SK-N-SH (cell line): Measurements from ENCODE around the gene CCDC88C. TPM values are rescaled to one million over a fixed set of nuclear protein-coding genes. Genes with fewer than 3 reads are reported as not detected.

ENCODE experiments used
- CTCF ChIP-seq: fragments of 200-600 bp; sonication (generic); IDR thresholded peaks from 2 replicates; pipeline ENCODE4 v1.6.1; 2017; ENCODE audit warnings: antibody characterized with exemption, mild to moderate bottlenecking, moderate library complexity
- EP300 ChIP-seq, 2 experiments: IDR thresholded peaks; 2 replicates each; pipeline versions ENCODE4 v1.4.0 to v1.6.1; 2012; ENCODE audit warnings: borderline replicate concordance in 1 of 2, low read depth in 1 of 2, low read length in 1 of 2
- EZH2phosphoT487 ChIP-seq: fragments of 200-600 bp; sonication (generic); IDR thresholded peaks from 2 replicates; pipeline ENCODE4 v1.6.1; 2017; ENCODE audit warnings: low read depth, mixed run types, mild to moderate bottlenecking, antibody characterized with exemption, moderate library complexity, borderline replicate concordance
- FOXM1 ChIP-seq: IDR thresholded peaks from 2 replicates; pipeline ENCODE4 v1.4.0; 2012; ENCODE audit warnings: low read depth, mild to moderate bottlenecking
- GATA2 ChIP-seq: sonication (generic); formaldehyde crosslinking; IDR thresholded peaks from 2 replicates; pipeline ENCODE4 v1.5.0; 2020; ENCODE audit warnings: mild to moderate bottlenecking, missing genetic modification reagents
- MAX ChIP-seq: IDR thresholded peaks from 2 replicates; pipeline ENCODE4 v1.4.0; 2012; ENCODE audit warnings: low read depth
- MXI1 ChIP-seq: IDR thresholded peaks from 2 replicates; pipeline ENCODE4 v1.6.1; 2012; ENCODE audit warnings: mild to moderate bottlenecking, low read depth, low read length, improper control_type of control experiment
- NFIC ChIP-seq: IDR thresholded peaks from 2 replicates; pipeline ENCODE4 v1.4.0; 2012; ENCODE audit warnings: borderline replicate concordance
- NRF1 ChIP-seq: IDR thresholded peaks from 2 replicates; pipeline ENCODE4 v1.6.1; 2012; ENCODE audit warnings: low read depth, mild to moderate bottlenecking, low read length
- PBX3 ChIP-seq: IDR thresholded peaks from 2 replicates; pipeline ENCODE4; 2012
- RAD21 ChIP-seq: IDR thresholded peaks from 2 replicates; pipeline ENCODE4 v1.6.1; 2012; ENCODE audit warnings: mild to moderate bottlenecking, low read length
- REST ChIP-seq: IDR thresholded peaks from 2 replicates; pipeline ENCODE4 v1.6.1; 2012; ENCODE audit warnings: mild to moderate bottlenecking, low read depth, low read length, moderate library complexity
- RFX5 ChIP-seq: IDR thresholded peaks from 2 replicates; pipeline ENCODE4 v1.6.1; 2012; ENCODE audit warnings: mild to moderate bottlenecking, improper control_type of control experiment, low read length
- SMC3 ChIP-seq: IDR thresholded peaks from 2 replicates; pipeline ENCODE4 v1.6.1; 2012; ENCODE audit warnings: low read depth, low read length, improper control_type of control experiment
- TCF12 ChIP-seq: IDR thresholded peaks from 2 replicates; pipeline ENCODE4 v1.4.0; 2012
- TEAD4 ChIP-seq: IDR thresholded peaks from 2 replicates; pipeline ENCODE4 v1.4.0; 2012; ENCODE audit warnings: mild to moderate bottlenecking, borderline replicate concordance; ENCODE audit not compliant: insufficient read depth
- USF2 ChIP-seq: fragments of 150-350 bp; IDR thresholded peaks from 2 replicates; pipeline ENCODE4 v1.6.1; 2017; ENCODE audit warnings: antibody characterized with exemption, low read length, low read depth, borderline replicate concordance
- polyA plus RNA-seq, 3 experiments: library from polyadenylated mRNA; depleted of rRNA; stranded (reverse); fragments of >200 nt; gene quantifications; 2 replicates each; pipeline ENCODE4 v1.2.3, GENCODE V29; 2012

CCDC88C gene
- polyA plus RNA-seq, 1 of the 3 experiments (the other 2 are of a cell fraction) = 0.39 TPM

- no peak for TF ChIP-seq MAX
- TF ChIP-seq EZH2phosphoT487 = no peak
- TF ChIP-seq MXI1 = peak; percentile 81; the same call in 1 of the 2 replicates
- no peak for TF ChIP-seq CTCF
- TF ChIP-seq RAD21 = peak; percentile 37
- peak; percentile 91 for TF ChIP-seq PBX3
- TF ChIP-seq FOXM1 = 0 out of 2 replicates have a peak, but pooled peaks have one; percentile 52
- TF ChIP-seq GATA2 (CRISPR knock-in tag) = peak; percentile 75
- 0 out of 2 replicates have a peak, but pooled peaks have one; percentile 17 for TF ChIP-seq SMC3
- TF ChIP-seq NRF1 = no peak
- no peak for TF ChIP-seq REST
- TF ChIP-seq USF2 = no peak
- TF ChIP-seq NFIC = peak; percentile 22; the same call in 1 of the 2 replicates
- peak; percentile 80 for TF ChIP-seq TCF12
- 0 out of 2 replicates have a peak, but pooled peaks have one; percentile 17 for TF ChIP-seq TEAD4
- TF ChIP-seq EP300 (IDR thresholded peaks at IDR 0.05; ENCODE audit: borderline replicate concordance in 1 of 2, low read depth in 1 of 2, low read length in 1 of 2) = peak; percentile 53 to 99; a peak in 3 of 4 replicates
- no peak for TF ChIP-seq RFX5
These were observed 132.7 kb downstream of the CCDC88C start (continued) for GRCh38 chr14:91284791-91285548.
